ENCODE data around the gene AP1S1.

- TF ChIP-seq ZNF749 (CRISPR knock-in tag; IDR thresholded peaks at IDR 0.05; ENCODE audit: borderline replicate concordance) = no peak
- no peak for TF ChIP-seq CTCF (CRISPR knock-in tag; IDR thresholded peaks at IDR 0.05)
Measured at GRCh38 chr7:101179713-101180112, 25.4 kb downstream of the AP1S1 start.

All from HepG2 (cell line).